K562 (cell line): ENCODE measurements around the gene OGDH. TPM values are rescaled to one million over a fixed set of nuclear protein-coding genes. Genes with fewer than 3 reads are reported as not detected.

Experiments used
- ASH1L ChIP-seq: fragments of 450-650 bp; IDR thresholded peaks from 2 replicates; pipeline ENCODE4 v1.6.1; 2018; ENCODE audit warnings: borderline replicate concordance, mild to moderate bottlenecking, low read depth; ENCODE audit not compliant: partially characterized antibody
- BRCA1 ChIP-seq, 2 experiments: fragments of 450-650 bp in 1 of 2; sonication (generic) in 1 of 2; formaldehyde crosslinking in 1 of 2; IDR thresholded peaks; 2 replicates each; pipeline versions ENCODE4 v1.5.0 to v1.6.1; 2017 to 2020; ENCODE audit warnings: mild to moderate bottlenecking in 1 of 2, missing genetic modification reagents in 1 of 2
- CBFB ChIP-seq: sonication (generic); formaldehyde crosslinking; IDR thresholded peaks from 2 replicates; pipeline ENCODE4 v1.4.0; 2020; ENCODE audit warnings: mild to moderate bottlenecking, missing genetic modification reagents
- CEBPB ChIP-seq: fragments of 450-650 bp; IDR thresholded peaks from 2 replicates; pipeline ENCODE4 v1.6.1; 2016; ENCODE audit warnings: missing genetic modification characterization, missing compliant biosample characterization
- FOXM1 ChIP-seq, 2 experiments: fragments of 450-650 bp in 1 of 2; sonication (generic) in 1 of 2; formaldehyde crosslinking in 1 of 2; IDR thresholded peaks; 2 replicates each; pipeline versions ENCODE4 v1.6.1 to v1.9.0; 2017 to 2022; ENCODE audit warnings: low read depth in 2 of 2, mild to moderate bottlenecking in 2 of 2, missing genetic modification reagents in 1 of 2, moderate library complexity in 1 of 2
- GATA2 ChIP-seq: sonication (generic); formaldehyde crosslinking; IDR thresholded peaks from 2 replicates; pipeline ENCODE4 v1.4.0; 2020; ENCODE audit warnings: mild to moderate bottlenecking, missing genetic modification reagents
- JUN ChIP-seq, 2 experiments: sonication (generic) in 1 of 2; formaldehyde crosslinking in 1 of 2; IDR thresholded peaks; 2 replicates each; pipeline versions ENCODE4 v1.6.1 to v1.8.0; 2012 to 2022; ENCODE audit warnings: borderline replicate concordance in 2 of 2, mild to moderate bottlenecking in 2 of 2, improper control_type of control experiment in 1 of 2, low read depth in 1 of 2, low read length in 1 of 2, missing genetic modification reagents in 1 of 2
- KDM4B ChIP-seq, 2 experiments: fragments of 450-650 bp in 1 of 2; sonication (generic) in 1 of 2; IDR thresholded peaks; 2 replicates each; pipeline ENCODE4 v1.6.1; 2016 to 2017; ENCODE audit warnings: borderline replicate concordance in 2 of 2, antibody characterized with exemption in 1 of 2, low read depth in 1 of 2, mild to moderate bottlenecking in 1 of 2
- KHSRP ChIP-seq: fragments of 450-650 bp; IDR thresholded peaks from 2 replicates; pipeline ENCODE4 v1.6.1; 2017
- NFIX ChIP-seq: fragments of 250-450 bp; sonication (Bioruptor Pico); IDR thresholded peaks from 2 replicates; pipeline ENCODE4 v1.4.0; 2020; ENCODE audit warnings: low read depth, mild to moderate bottlenecking, moderate library complexity
- ZNF232 ChIP-seq: sonication (generic); formaldehyde crosslinking; IDR thresholded peaks from 2 replicates; pipeline ENCODE4 v1.8.0; 2022; ENCODE audit warnings: mild to moderate bottlenecking, missing genetic modification reagents
- ZNF431 ChIP-seq: sonication (generic); formaldehyde crosslinking; IDR thresholded peaks from 2 replicates; pipeline ENCODE4 v1.8.0; 2022; ENCODE audit warnings: mild to moderate bottlenecking, missing genetic modification reagents
- polyA plus RNA-seq, 8 experiments: library from polyadenylated mRNA; depleted of rRNA in 4 of 8; stranded (reverse) in 5 of 8; unstranded in 3 of 8; fragments of >200 nt; fragmentation: Nextera tagmentation in 2 of 8; fragmentation: Illumina TruSeq in 1 of 8; extraction: Ambion mirVana in 2 of 8; extraction: Trizol in 1 of 8; gene quantifications; 2 replicates each; pipeline versions ENCODE4 v1.2.1 to v1.2.3, GENCODE V29; 2011 to 2014; ENCODE audit warnings: inconsistent platforms in 1 of 8, missing spikeins in 1 of 8
- total RNA-seq, 7 experiments: library from RNA; depleted of rRNA in 6 of 7; stranded (reverse); fragments of >200 nt in 6 of 7; fragmentation: Illumina TruSeq in 2 of 7; extraction: Trizol in 2 of 7; gene quantifications; 2 replicates each; pipeline versions ENCODE4 v1.2.1 to v1.2.3, GENCODE V29; 2011 to 2021; ENCODE audit warnings: low replicate concordance in 1 of 7
- TF ChIP-seq, protein P1 (sequence below), 2 experiments: fragments of 450-650 bp in 1 of 2; sonication (generic) in 1 of 2; formaldehyde crosslinking in 1 of 2; IDR thresholded peaks; 2 replicates each; pipeline versions ENCODE4 v1.7.1 to v1.9.0; 2016 to 2022; ENCODE audit warnings: inconsistent platforms in 1 of 2, mild to moderate bottlenecking in 1 of 2, missing genetic modification reagents in 1 of 2
- TF ChIP-seq, protein P2 (sequence below), 2 experiments: IDR thresholded peaks; 2 replicates each; pipeline ENCODE4 v1.6.1; 2011; ENCODE audit warnings: borderline replicate concordance in 1 of 2, control low read depth in 1 of 2, low read depth in 1 of 2, low read length in 1 of 2, mild to moderate bottlenecking in 1 of 2, mixed read lengths in 1 of 2, moderate library complexity in 1 of 2; ENCODE audit not compliant: insufficient read depth in 1 of 2, insufficient read length in 1 of 2, poor library complexity in 1 of 2, severe bottlenecking in 1 of 2; ENCODE audit errors: extremely low read depth in 1 of 2

The OGDH gene
- total and polyA plus RNA-seq, 9 of the 15 experiments (the other 6 are each of a cell fraction or from before 2014, with no cell fraction given), result 3.1 to 80.3 (median 23.5) TPM

DNA sequence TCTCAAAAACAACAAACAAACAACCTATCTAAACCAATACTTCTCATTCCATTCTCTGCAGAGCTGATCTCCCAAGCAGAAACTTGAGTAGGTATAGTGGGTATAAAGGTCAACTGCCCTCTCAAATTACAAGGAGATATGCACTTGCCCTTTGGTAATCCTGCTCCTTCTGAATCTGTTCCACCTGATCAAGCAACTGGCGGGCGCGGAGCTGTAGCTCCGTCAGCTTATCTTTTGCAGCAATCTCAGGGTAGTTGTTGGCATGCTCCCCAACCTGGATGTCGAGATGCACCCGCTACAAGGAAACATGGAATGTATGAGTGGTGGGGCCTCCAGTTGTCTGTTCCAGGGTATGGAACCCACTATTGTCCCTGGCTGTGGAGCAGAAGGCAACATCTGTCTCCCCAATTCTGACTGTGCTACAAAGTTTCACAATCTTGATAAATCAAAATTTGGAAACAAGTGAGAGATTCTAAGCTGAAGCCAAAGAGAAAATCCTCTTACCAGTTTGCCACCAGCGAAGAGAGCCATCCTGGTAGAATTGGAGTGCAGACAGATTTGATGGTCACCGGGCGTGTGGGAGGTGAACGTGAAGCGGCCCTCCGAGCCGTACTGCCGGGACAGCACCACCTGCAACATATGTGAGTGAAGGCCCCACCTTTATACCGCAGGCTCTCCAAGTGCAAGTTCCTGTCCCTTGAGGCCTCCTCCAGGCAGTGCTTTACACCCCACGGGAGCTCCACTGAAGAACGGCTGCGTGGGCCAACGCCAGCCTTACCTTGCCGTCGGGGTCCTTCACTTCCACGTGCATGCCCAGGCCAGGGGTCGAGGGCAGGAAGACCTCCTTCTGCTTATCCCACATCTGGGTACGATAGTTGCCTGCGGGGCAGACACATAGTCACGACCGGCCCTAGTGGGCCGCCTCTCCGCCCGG, 25.2 kb upstream of the OGDH start (continued):
- TF ChIP-seq, protein P1, sequence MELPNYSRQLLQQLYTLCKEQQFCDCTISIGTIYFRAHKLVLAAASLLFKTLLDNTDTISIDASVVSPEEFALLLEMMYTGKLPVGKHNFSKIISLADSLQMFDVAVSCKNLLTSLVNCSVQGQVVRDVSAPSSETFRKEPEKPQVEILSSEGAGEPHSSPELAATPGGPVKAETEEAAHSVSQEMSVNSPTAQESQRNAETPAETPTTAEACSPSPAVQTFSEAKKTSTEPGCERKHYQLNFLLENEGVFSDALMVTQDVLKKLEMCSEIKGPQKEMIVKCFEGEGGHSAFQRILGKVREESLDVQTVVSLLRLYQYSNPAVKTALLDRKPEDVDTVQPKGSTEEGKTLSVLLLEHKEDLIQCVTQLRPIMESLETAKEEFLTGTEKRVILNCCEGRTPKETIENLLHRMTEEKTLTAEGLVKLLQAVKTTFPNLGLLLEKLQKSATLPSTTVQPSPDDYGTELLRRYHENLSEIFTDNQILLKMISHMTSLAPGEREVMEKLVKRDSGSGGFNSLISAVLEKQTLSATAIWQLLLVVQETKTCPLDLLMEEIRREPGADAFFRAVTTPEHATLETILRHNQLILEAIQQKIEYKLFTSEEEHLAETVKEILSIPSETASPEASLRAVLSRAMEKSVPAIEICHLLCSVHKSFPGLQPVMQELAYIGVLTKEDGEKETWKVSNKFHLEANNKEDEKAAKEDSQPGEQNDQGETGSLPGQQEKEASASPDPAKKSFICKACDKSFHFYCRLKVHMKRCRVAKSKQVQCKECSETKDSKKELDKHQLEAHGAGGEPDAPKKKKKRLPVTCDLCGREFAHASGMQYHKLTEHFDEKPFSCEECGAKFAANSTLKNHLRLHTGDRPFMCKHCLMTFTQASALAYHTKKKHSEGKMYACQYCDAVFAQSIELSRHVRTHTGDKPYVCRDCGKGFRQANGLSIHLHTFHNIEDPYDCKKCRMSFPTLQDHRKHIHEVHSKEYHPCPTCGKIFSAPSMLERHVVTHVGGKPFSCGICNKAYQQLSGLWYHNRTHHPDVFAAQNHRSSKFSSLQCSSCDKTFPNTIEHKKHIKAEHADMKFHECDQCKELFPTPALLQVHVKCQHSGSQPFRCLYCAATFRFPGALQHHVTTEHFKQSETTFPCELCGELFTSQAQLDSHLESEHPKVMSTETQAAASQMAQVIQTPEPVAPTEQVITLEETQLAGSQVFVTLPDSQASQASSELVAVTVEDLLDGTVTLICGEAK (IDR thresholded peaks at IDR 0.05), result peak; percentile 55; the same call in 1 of the 2 replicates
- TF ChIP-seq, protein P1 (CRISPR knock-in tag; IDR thresholded peaks at IDR 0.05), result no peak
- TF ChIP-seq ZNF431 (CRISPR knock-in tag) (0 out of 2 replicates have a peak, but pooled peaks have one; percentile 37), NFIX (no peak), CBFB (peak; percentile 75; the same call in 1 of the 2 replicates), ASH1L (no peak), CEBPB (peak; percentile 37; the same call in 1 of the 2 replicates), GATA2 (peak; percentile 47; the same call in 1 of the 2 replicates), FOXM1 (IDR thresholded peaks at IDR 0.05; ENCODE audit: low read depth) (no peak), FOXM1 (CRISPR knock-in tag; IDR thresholded peaks at IDR 0.05; ENCODE audit: low read depth) (0 out of 2 replicates have a peak, but pooled peaks have one; percentile 72), KDM4B (IDR thresholded peaks at IDR 0.05; ENCODE audit: borderline replicate concordance in 2 of 2, low read depth in 1 of 2) (no peak), ZNF232 (CRISPR knock-in tag) (no peak), BRCA1 (IDR thresholded peaks at IDR 0.05) (no peak), BRCA1 (CRISPR knock-in tag; IDR thresholded peaks at IDR 0.05) (no peak), KHSRP (no peak), JUN (IDR thresholded peaks at IDR 0.05; ENCODE audit: borderline replicate concordance, low read depth, low read length) (no peak), JUN (CRISPR knock-in tag; IDR thresholded peaks at IDR 0.05; ENCODE audit: borderline replicate concordance) (0 out of 2 replicates have a peak, but pooled peaks have one; percentile 22)
- TF ChIP-seq, protein P2, sequence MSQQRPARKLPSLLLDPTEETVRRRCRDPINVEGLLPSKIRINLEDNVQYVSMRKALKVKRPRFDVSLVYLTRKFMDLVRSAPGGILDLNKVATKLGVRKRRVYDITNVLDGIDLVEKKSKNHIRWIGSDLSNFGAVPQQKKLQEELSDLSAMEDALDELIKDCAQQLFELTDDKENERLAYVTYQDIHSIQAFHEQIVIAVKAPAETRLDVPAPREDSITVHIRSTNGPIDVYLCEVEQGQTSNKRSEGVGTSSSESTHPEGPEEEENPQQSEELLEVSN (IDR thresholded peaks at IDR 0.05; ENCODE audit: borderline replicate concordance in 1 of 2, extremely low read depth in 1 of 2, insufficient read depth in 1 of 2, insufficient read length in 1 of 2, low read depth in 1 of 2, low read length in 1 of 2, poor library complexity in 1 of 2, severe bottlenecking in 1 of 2), result peak in 1 of 2 experiments; percentile 27
